Naive thymus-derived CD4-positive, alpha-beta T cell (primary cell): Measurements from ENCODE around the gene MAPK12. TPM values are rescaled to one million over a fixed set of nuclear protein-coding genes. Genes with fewer than 3 reads are reported as not detected.

ENCODE experiments used
- ATAC-seq: fragments of 150-1000 bp; cut with Tn5 transposase; 2 replicates; pipeline ENCODE4 v1.10.0; 2021; ENCODE audit warnings: mild to moderate bottlenecking, moderate library complexity
- CTCF ChIA-PET: fragments of 350-600 bp; sonication (Branson Sonifier 250); formaldehyde crosslinking; loops from one replicate; lab custom pipeline; 2021; ENCODE audit warnings: antibody characterized with exemption; lab: Charles Lee
- POLR2A ChIA-PET: fragments of 350-600 bp; sonication (Branson Sonifier 250); formaldehyde crosslinking; loops from one replicate; lab custom pipeline; 2021; ENCODE audit warnings: antibody characterized with exemption, inconsistent platforms; lab: Charles Lee
- DNase-seq, 9 donors: peaks; one replicate each; pipeline versions ENCODE4 v3.0.0 to v3.0.0-alpha.2; 2020 to 2022; ENCODE audit warnings: mixed read lengths in 1 of 9
- H3K27ac ChIP-seq: one replicate; pipeline ENCODE4 v1.7.0; 2013; ENCODE audit warnings: mild to moderate bottlenecking, low read depth, low read length, moderate library complexity
- H3K27me3 ChIP-seq, 2 donors: one replicate each; pipeline ENCODE4 v1.7.0; 2013; ENCODE audit warnings: low read length in 2 of 2, mild to moderate bottlenecking in 2 of 2, moderate library complexity in 2 of 2; ENCODE audit not compliant: control insufficient read depth in 2 of 2, insufficient read depth in 2 of 2
- H3K36me3 ChIP-seq, 3 experiments: 1 replicate in 2 of 3; 2 replicates in 1 of 3; pipeline ENCODE4 v1.7.0; 2013; ENCODE audit warnings: low read length in 3 of 3, mild to moderate bottlenecking in 3 of 3, moderate library complexity in 1 of 3; ENCODE audit not compliant: insufficient read depth in 3 of 3, control insufficient read depth in 2 of 3
- H3K4me1 ChIP-seq, 2 donors: one replicate each; pipeline ENCODE4 v1.7.0; 2013; ENCODE audit warnings: low read length in 2 of 2, mild to moderate bottlenecking in 2 of 2, moderate library complexity in 1 of 2; ENCODE audit not compliant: control insufficient read depth in 2 of 2, insufficient read depth in 2 of 2
- H3K4me3 ChIP-seq: 2 replicates; pipeline ENCODE4 v1.7.0; 2013; ENCODE audit warnings: mild to moderate bottlenecking, low read length
- H3K9me3 ChIP-seq, 3 experiments: 1 replicate in 2 of 3; 2 replicates in 1 of 3; pipeline ENCODE4 v1.7.0; 2013; ENCODE audit warnings: low read length in 3 of 3; ENCODE audit not compliant: control insufficient read depth in 2 of 3
- H3K27ac Mint-ChIP-seq, 9 donors: one replicate each; pipeline ENCODE4 v1.8.0; 2020 to 2022; ENCODE audit warnings: mixed read lengths in 9 of 9, mild to moderate bottlenecking in 8 of 9, moderate library complexity in 5 of 9, inconsistent platforms in 2 of 9
- H3K27me3 Mint-ChIP-seq, 5 donors: one replicate each; pipeline ENCODE4 v1.8.0; 2021 to 2022; ENCODE audit warnings: mixed read lengths in 5 of 5, mild to moderate bottlenecking in 1 of 5
- H3K36me3 Mint-ChIP-seq, 5 donors: one replicate each; pipeline ENCODE4 v1.8.0; 2020 to 2022; ENCODE audit warnings: mixed read lengths in 5 of 5, mild to moderate bottlenecking in 3 of 5, inconsistent platforms in 1 of 5
- H3K4me1 Mint-ChIP-seq, 7 donors: one replicate each; pipeline ENCODE4 v1.8.0; 2020 to 2022; ENCODE audit warnings: mixed read lengths in 7 of 7, mild to moderate bottlenecking in 3 of 7, inconsistent platforms in 1 of 7
- H3K4me3 Mint-ChIP-seq, 10 donors: one replicate each; pipeline ENCODE4 v1.8.0; 2020 to 2022; ENCODE audit warnings: mild to moderate bottlenecking in 10 of 10, mixed read lengths in 10 of 10, moderate library complexity in 6 of 10, inconsistent platforms in 2 of 10
- H3K9me3 Mint-ChIP-seq, 11 donors: one replicate each; pipeline ENCODE4 v1.8.0; 2020 to 2022; ENCODE audit warnings: mixed read lengths in 11 of 11, mild to moderate bottlenecking in 4 of 11, inconsistent platforms in 1 of 11, moderate library complexity in 1 of 11
- intact Hi-C, 2 donors: fragments of 100-400 bp; cut with micrococcal nuclease; formaldehyde crosslinking; loops; one replicate each; pipeline ENCODE4 v1.15.1; 2023
- polyA plus RNA-seq, 2 donors: library from polyadenylated mRNA; unstranded; fragments of 300-500 nt; fragmentation: Illumina TruSeq; gene quantifications; one replicate each; pipeline ENCODE4 v1.2.3, GENCODE V29; 2021
- total RNA-seq, 6 experiments: library from RNA in 5 of 6; stranded (reverse) in 5 of 6; gene quantifications; 1 replicate in 5 of 6; 2 replicates in 1 of 6; pipeline ENCODE4 v1.2.3 and lab custom pipeline; 2021 to 2026

MAPK12 gene
- total and polyA plus RNA-seq, 7 experiments from 2014 or later = 0.07 to 6.2 (median 2.1) TPM; not detected in 1

- CTCF ChIA-PET = no interaction called here
- DNase-seq = no peak
- Mint-ChIP-seq H3K4me3 (no peak overlapping the region), H3K4me1 (peaks cover 0 to 7% (median 6%) of the 10 kb centered on the region in 7 donors), H3K27ac (no peak overlapping the region), H3K9me3 (no peaks in the 10 kb centered on the region), H3K27me3 (peaks cover 6 to 22% (median 15%) of the 10 kb centered on the region in 5 donors), H3K36me3 (no peaks in the 10 kb centered on the region)
- Histone ChIP-seq H3K9me3 (no peaks in the 10 kb centered on the region), H3K27me3 (no peaks in the 10 kb centered on the region), H3K4me3 (no peak overlapping the region), H3K36me3 (no peaks in the 10 kb centered on the region), H3K4me1 (peaks cover 0 to 4% of the 10 kb centered on the region in 2 donors), H3K27ac (no peak overlapping the region)
- POLR2A ChIA-PET = no interaction called here
- no peak for ATAC-seq
- intact Hi-C loops = no loop called here
Observed at GRCh38 chr22:50289151-50289941, 27.9 kb upstream of the MAPK12 start.

DNA sequence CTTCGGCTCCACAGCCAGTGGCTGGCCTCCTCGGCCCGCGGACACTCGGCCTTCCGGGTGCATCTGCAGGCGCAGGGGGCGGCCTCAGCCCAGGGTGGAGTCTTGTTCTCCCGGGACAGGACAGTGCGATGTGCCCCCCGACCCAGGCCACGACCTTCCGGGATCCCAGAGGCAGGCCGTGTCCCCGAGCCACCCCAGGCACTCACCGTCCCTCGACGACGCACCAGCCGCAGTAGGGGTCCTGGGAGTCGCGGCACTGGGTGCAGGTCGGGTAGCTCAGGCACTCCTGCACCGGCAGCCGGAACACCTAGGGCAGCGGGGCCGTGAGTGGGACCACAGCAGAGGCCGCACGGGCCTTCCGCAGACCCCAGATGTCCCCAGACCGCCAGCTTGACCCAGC lies 26.2 kb upstream of the MAPK12 start:
- CTCF ChIA-PET = no interaction called here
- no peak overlapping the region for H3K4me3 ChIP-seq
- H3K27ac ChIP-seq = no peak overlapping the region
- DNase-seq (no peak), ATAC-seq (no peak)
- H3K9me3 ChIP-seq = no peaks in the 10 kb centered on the region
- POLR2A ChIA-PET = no interaction called here
- intact Hi-C loops = no loop called here
- Mint-ChIP-seq H3K9me3 (no peaks in the 10 kb centered on the region), H3K36me3 (no peaks in the 10 kb centered on the region), H3K27ac (no peak overlapping the region), H3K4me1 (peaks cover 0 to 5% (median 4%) of the 10 kb centered on the region in 7 donors), H3K4me3 (no peak overlapping the region), H3K27me3 (peaks cover 4 to 20% (median 9%) of the 10 kb centered on the region in 5 donors)
- no peaks in the 10 kb centered on the region for H3K36me3 ChIP-seq
- H3K4me1 ChIP-seq = peaks cover 0 to 4% of the 10 kb centered on the region in 2 donors
- H3K27me3 ChIP-seq = no peaks in the 10 kb centered on the region

DNA sequence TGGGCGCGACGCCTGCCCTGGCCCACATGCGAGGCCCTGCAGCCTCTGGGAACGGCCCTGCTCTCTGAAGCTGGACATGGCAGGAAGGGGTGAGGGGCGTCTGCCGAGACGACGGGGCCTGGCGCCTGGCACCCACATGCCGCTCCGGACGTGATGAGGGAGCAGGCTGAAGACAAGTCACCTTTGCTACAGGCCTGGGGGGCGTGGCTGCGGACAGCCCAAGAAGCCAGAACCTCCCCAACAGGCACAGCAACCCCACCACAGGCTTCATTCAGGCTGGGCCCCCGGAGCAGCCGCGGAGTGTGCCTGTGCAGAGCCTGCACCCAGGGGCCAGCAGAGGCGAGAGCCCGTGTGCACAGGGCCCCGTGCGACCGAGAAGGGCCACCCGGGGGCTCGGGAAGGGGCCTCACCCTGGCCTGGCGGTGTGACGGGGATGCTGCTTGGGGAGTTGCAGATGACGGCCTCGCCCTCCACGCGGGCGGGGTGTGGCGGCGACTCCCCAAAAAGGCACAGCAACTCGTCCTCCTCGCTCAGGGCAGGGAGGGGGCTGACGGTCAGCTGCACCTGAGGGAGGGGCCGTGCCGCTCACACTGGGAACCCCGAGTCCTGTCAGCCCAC lies 25.3 kb upstream of the MAPK12 start:
- Histone ChIP-seq H3K9me3 (no peaks in the 10 kb centered on the region), H3K4me1 (no peaks in the 10 kb centered on the region), H3K4me3 (no peak overlapping the region), H3K27me3 (no peaks in the 10 kb centered on the region), H3K27ac (no peak overlapping the region), H3K36me3 (no peaks in the 10 kb centered on the region)
- H3K9me3 Mint-ChIP-seq = no peaks in the 10 kb centered on the region
- CTCF ChIA-PET = no interaction called here
- H3K27ac Mint-ChIP-seq = no peak overlapping the region
- ATAC-seq = no peak
- H3K27me3 Mint-ChIP-seq = peaks cover 0 to 12% (median under 1%) of the 10 kb centered on the region in 5 donors
- H3K36me3 Mint-ChIP-seq = no peaks in the 10 kb centered on the region
- H3K4me3 Mint-ChIP-seq = no peak overlapping the region
- POLR2A ChIA-PET = no interaction called here
- intact Hi-C loops = no loop called here
- H3K4me1 Mint-ChIP-seq = no peaks in the 10 kb centered on the region
- DNase-seq = no peak

GRCh38 chr22:50286275-50286674 lies 24.8 kb upstream of the MAPK12 start:
- Mint-ChIP-seq H3K4me1 (no peaks in the 10 kb centered on the region), H3K27me3 (peaks cover 0 to 9% (median 0%) of the 10 kb centered on the region in 5 donors), H3K36me3 (no peaks in the 10 kb centered on the region), H3K27ac (no peak overlapping the region), H3K9me3 (no peaks in the 10 kb centered on the region), H3K4me3 (no peak overlapping the region)
- Histone ChIP-seq H3K4me3 (no peak overlapping the region), H3K27me3 (no peaks in the 10 kb centered on the region), H3K27ac (no peak overlapping the region), H3K36me3 (no peaks in the 10 kb centered on the region), H3K4me1 (no peaks in the 10 kb centered on the region), H3K9me3 (no peaks in the 10 kb centered on the region)
- no peak for DNase-seq
- ChIA-PET POLR2A (no interaction called here), CTCF (no interaction called here)
- no peak for ATAC-seq
- intact Hi-C loops = no loop called here

DNA sequence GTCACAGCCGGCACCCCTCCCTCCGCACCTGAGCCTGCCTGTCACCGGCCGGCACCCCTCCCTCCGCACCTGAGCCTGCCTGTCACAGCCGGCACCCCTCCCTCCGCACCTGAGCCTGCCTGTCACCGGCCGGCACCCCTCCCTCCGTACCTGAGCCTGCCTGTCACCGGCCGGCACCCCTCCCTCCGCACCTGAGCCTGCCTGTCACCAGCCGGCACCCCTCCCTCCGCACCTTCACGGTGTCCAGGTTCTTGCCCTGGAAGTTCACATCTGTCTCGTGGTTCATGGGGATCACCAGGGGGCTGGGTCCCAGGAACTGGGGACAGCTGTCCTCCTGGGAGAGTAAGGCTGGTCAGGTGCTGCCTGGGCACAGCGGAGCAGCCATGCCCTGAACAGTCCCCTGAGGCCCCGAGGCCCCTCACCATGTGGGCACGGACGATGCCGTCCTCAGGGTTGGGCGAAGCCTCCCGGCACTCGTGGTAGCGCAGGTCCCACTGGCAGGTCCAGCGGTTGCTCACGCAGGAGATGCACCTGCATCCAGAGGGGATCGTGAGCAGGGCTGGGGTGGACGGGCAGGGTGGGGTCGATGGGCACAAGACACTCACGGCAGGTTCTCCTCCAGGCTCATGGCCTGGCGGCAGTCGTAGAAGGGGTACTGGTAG lies 24.2 kb upstream of the MAPK12 start:
- Mint-ChIP-seq H3K4me3 (no peak overlapping the region), H3K27me3 (peaks cover 0 to 9% (median 0%) of the 10 kb centered on the region in 5 donors), H3K27ac (no peak overlapping the region), H3K9me3 (no peaks in the 10 kb centered on the region), H3K36me3 (no peaks in the 10 kb centered on the region), H3K4me1 (no peaks in the 10 kb centered on the region)
- Histone ChIP-seq H3K9me3 (no peaks in the 10 kb centered on the region), H3K4me1 (no peaks in the 10 kb centered on the region), H3K27me3 (no peaks in the 10 kb centered on the region), H3K4me3 (no peak overlapping the region), H3K36me3 (no peaks in the 10 kb centered on the region), H3K27ac (no peak overlapping the region)
- intact Hi-C loops = no loop called here
- ChIA-PET POLR2A (no interaction called here), CTCF (no interaction called here)
- DNase-seq (no peak), ATAC-seq (no peak)

DNA sequence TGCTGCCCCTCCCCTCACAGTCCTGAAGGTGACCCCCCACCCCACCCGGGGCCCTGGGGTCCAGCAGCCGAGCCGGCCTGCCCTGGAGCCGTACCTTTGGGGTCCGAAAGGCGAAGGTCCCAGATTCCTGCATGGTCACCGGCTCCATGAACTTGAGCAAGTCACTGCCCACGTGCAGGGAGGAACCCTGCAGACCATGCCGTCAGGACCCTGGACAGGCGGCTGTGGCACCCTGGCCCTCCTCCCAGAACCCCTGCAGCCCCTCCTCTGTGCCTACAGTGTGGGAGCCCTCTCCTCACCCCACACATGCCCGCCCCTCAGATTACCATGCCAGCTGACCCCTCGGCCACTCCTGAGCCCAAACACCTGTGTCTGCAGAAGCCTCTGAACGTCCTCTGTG lies 23.0 kb upstream of the MAPK12 start:
- Mint-ChIP-seq H3K27ac (no peak overlapping the region), H3K9me3 (no peaks in the 10 kb centered on the region), H3K27me3 (peaks cover 0 to 9% (median 0%) of the 10 kb centered on the region in 5 donors), H3K4me1 (no peaks in the 10 kb centered on the region), H3K36me3 (no peaks in the 10 kb centered on the region), H3K4me3 (no peak overlapping the region)
- ATAC-seq = no peak
- DNase-seq = no peak
- ChIA-PET POLR2A (no interaction called here), CTCF (no interaction called here)
- H3K4me1 ChIP-seq = no peaks in the 10 kb centered on the region
- H3K9me3 ChIP-seq = no peaks in the 10 kb centered on the region
- no peak overlapping the region for H3K27ac ChIP-seq
- H3K4me3 ChIP-seq = no peak overlapping the region
- intact Hi-C loops = no loop called here
- H3K36me3 ChIP-seq = no peaks in the 10 kb centered on the region
- no peaks in the 10 kb centered on the region for H3K27me3 ChIP-seq
